KMS-11 (cell line): ENCODE results near the gene FAM32A.

ENCODE experiments used
- H2AFZ ChIP-seq: fragments of 200-600 bp; sonication (generic); 2 replicates; pipeline ENCODE4 v1.6.1; 2016; ENCODE audit warnings: antibody characterized with exemption, mixed run types, low read depth
- H3K27ac ChIP-seq: fragments of 200-600 bp; sonication (generic); 2 replicates; pipeline ENCODE4 v1.6.1; 2016; ENCODE audit warnings: mild to moderate bottlenecking, mixed run types
- H3K27me3 ChIP-seq: fragments of 200-600 bp; sonication (generic); 2 replicates; pipeline ENCODE4 v1.6.1; 2017; ENCODE audit warnings: mild to moderate bottlenecking, low read depth, mixed run types, moderate library complexity; ENCODE audit not compliant: insufficient read depth
- H3K36me3 ChIP-seq: fragments of 200-600 bp; sonication (generic); 2 replicates; pipeline ENCODE4 v1.6.1; 2017; ENCODE audit warnings: mild to moderate bottlenecking, mixed run types; ENCODE audit not compliant: insufficient read depth
- H3K4me1 ChIP-seq: fragments of 200-600 bp; sonication (generic); 2 replicates; pipeline ENCODE4 v1.6.1; 2016; ENCODE audit warnings: mild to moderate bottlenecking, low read depth, mixed run types; ENCODE audit not compliant: poor library complexity, severe bottlenecking
- H3K4me2 ChIP-seq: fragments of 200-600 bp; sonication (generic); 2 replicates; pipeline ENCODE4 v1.7.0; 2016; ENCODE audit warnings: mild to moderate bottlenecking, mixed run types
- H3K4me3 ChIP-seq: fragments of 200-600 bp; sonication (generic); IDR thresholded peaks from 2 replicates; pipeline ENCODE4 v1.6.1; 2017; ENCODE audit warnings: low read depth, low read length, mixed read lengths; ENCODE audit not compliant: insufficient read depth
- H3K79me2 ChIP-seq: fragments of 200-600 bp; sonication (generic); 2 replicates; pipeline ENCODE4 v1.6.1; 2016; ENCODE audit warnings: low read depth, mixed run types; ENCODE audit not compliant: insufficient read depth
- H3K9ac ChIP-seq: fragments of 200-600 bp; sonication (generic); 2 replicates; pipeline ENCODE4 v1.6.1; 2016; ENCODE audit warnings: mild to moderate bottlenecking, mixed run types
- H4K20me1 ChIP-seq: fragments of 200-600 bp; sonication (generic); 2 replicates; pipeline ENCODE4 v1.6.1; 2016; ENCODE audit warnings: mild to moderate bottlenecking, mixed run types; ENCODE audit not compliant: insufficient read depth
- CTCF ChIP-seq: fragments of 200-600 bp; sonication (generic); conservative IDR thresholded peaks from 2 replicates; pipeline ENCODE4 v1.6.1; 2017; ENCODE audit warnings: low read depth, mild to moderate bottlenecking, antibody characterized with exemption, low read length, moderate library complexity, mixed read lengths

FAM32A gene

DNA sequence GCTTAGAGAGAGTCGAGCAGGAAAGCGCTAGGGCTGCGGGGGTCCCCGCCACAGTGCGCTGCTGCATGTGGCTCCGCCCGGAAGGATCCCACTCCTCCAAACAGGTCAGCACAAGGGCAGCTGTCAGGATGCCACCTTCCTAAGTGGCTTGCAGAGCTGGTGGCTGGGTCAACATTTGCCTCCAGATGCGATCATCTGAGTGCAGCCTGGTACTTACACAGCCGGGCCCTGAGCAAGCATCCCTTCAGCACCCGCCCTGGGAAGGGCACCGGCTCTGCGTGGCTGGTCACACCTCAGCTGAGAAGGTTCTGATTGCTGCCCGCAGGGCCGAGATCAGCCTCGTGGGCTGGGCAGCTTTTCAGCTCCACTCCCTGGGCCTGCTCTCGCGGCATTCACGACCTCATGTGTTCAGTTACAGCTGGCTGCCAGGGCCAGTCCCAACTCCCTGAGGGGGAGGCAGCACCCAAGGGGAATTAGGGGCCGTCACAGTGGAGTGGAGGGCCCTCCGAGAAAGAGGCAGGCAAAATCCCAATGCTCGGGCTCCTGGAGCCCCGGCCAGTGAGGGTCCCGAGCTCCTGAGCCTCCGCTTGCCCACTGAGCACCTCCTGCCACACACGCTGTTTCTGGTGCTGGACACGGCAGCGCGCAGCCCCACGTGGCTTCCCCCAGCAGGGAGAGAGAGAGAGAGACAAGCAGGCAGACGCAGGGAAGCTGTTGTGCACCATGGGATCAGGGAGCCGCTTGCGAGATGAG is 39.3 kb downstream of the FAM32A start:
- H2AFZ ChIP-seq: no peak overlapping the region
- TF ChIP-seq CTCF: no peak
- no peak overlapping the region for H3K9ac ChIP-seq
- H3K4me2 ChIP-seq: no peak overlapping the region
- no peaks in the 10 kb centered on the region for H4K20me1 ChIP-seq
- H3K36me3 ChIP-seq: no peaks in the 10 kb centered on the region; the same call in 1 of the 2 replicates
- H3K27ac ChIP-seq: no peak overlapping the region
- H3K4me1 ChIP-seq: no peaks in the 10 kb centered on the region
- H3K27me3 ChIP-seq: no peaks in the 10 kb centered on the region
- H3K4me3 ChIP-seq: no peak overlapping the region
- no peaks in the 10 kb centered on the region for H3K79me2 ChIP-seq

DNA sequence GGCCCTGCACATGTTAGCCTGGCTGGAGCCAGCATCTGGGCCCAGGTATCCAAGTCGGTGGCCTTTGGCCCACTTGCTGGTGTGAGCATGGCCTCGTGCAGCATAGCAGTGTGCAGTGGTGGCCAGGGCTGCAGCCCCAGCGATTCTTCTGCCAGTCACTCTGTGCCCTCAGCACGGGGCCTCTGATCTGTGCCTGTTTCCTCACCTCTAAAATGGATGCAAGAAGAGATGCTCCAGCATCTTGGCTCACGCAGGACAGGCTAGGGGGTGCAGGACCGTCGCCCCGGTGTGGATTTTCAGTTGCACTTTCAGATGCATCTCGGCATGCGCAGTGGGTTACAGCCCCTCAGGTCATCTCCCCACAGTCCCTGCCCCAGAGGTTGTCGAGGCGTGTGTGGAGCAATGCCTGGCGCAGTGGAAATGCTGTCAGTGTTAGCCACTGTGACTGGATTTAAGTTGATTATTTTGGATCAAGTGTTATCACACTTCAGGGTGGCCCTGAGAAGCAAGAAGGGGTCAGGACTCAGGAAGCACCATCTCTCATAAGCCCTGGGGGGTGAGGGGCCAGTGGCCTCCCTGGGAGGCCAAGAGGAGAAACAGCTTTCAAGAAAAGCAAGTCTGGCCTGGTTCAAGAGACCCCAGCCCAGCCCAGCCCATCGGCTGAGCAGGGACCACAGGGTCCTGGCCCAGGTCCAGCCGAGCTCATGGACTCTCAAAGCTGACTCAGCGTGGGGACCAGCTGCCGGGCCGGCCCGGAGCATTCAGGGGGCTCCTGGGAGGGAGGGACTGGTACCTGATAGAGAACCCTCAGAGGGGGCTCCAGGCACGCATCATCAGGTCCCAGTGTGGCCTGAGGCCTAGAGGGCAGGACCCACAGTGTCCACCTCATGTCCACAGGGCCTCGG is 40.3 kb downstream of the FAM32A start:
- Histone ChIP-seq H3K27me3 (no peaks in the 10 kb centered on the region), H3K4me1 (no peaks in the 10 kb centered on the region), H4K20me1 (no peaks in the 10 kb centered on the region), H2AFZ (no peak overlapping the region), H3K36me3 (no peaks in the 10 kb centered on the region; the same call in 1 of the 2 replicates), H3K27ac (no peak overlapping the region), H3K4me3 (no peak overlapping the region), H3K79me2 (no peaks in the 10 kb centered on the region), H3K4me2 (no peak overlapping the region), H3K9ac (no peak overlapping the region)
- TF ChIP-seq CTCF: no peak

- Histone ChIP-seq H3K36me3 (no peaks in the 10 kb centered on the region), H3K4me2 (no peak overlapping the region), H3K9ac (no peak overlapping the region), H3K4me3 (no peak overlapping the region), H2AFZ (no peak overlapping the region), H3K27ac (no peak overlapping the region), H3K4me1 (no peaks in the 10 kb centered on the region), H3K27me3 (no peaks in the 10 kb centered on the region), H3K79me2 (no peaks in the 10 kb centered on the region), H4K20me1 (no peaks in the 10 kb centered on the region)
- TF ChIP-seq CTCF: no peak
Measured at GRCh38 chr19:16226184-16226591, 41.0 kb downstream of the FAM32A start.

- Histone ChIP-seq H3K4me2 (no peak overlapping the region), H3K4me1 (no peaks in the 10 kb centered on the region), H3K27ac (no peak overlapping the region), H3K4me3 (no peak overlapping the region), H3K36me3 (no peaks in the 10 kb centered on the region), H2AFZ (no peak overlapping the region), H3K27me3 (no peaks in the 10 kb centered on the region), H3K79me2 (no peaks in the 10 kb centered on the region), H4K20me1 (no peaks in the 10 kb centered on the region), H3K9ac (no peak overlapping the region)
- TF ChIP-seq CTCF: no peak
Measured at GRCh38 chr19:16226878-16227836, 41.9 kb downstream of the FAM32A start.
